Measurements from ENCODE around the gene PATZ1.
A peak's percentile ranks its signal among the peaks of the same experiment; 100 is the strongest.

PATZ1 gene

GRCh38 chr22:31344578-31345330, 1.4 kb downstream of the PATZ1 start:
- H3K4me2 ChIP-seq (ENCODE audit: insufficient read depth, low read length) = peak overlapping the region; percentile 97
- H3K9me3 ChIP-seq (ENCODE audit: insufficient read depth, low read length, severe bottlenecking) = no peaks in the 10 kb centered on the region
- peak; percentile 54 for DNase-seq
- peak; percentile 5; the same call in 1 of the 3 replicates for ATAC-seq (ENCODE audit: insufficient read depth, low read depth)
- H3K4me3 ChIP-seq (ENCODE audit: low read depth in 1 of 2, low read length in 2 of 2) = peak overlapping the region; percentile 59 to 88; a peak in 3 of 4 replicates
- peak overlapping the region; percentile 59 for H3K27ac ChIP-seq (ENCODE audit: low read length)
- peaks cover 78% of the 10 kb centered on the region for H3K79me2 ChIP-seq (ENCODE audit: insufficient read depth, low read length)
- peaks cover 60% of the 10 kb centered on the region for H3K36me3 ChIP-seq (ENCODE audit: insufficient read depth, low read length)
- H4K20me1 ChIP-seq (ENCODE audit: insufficient read depth, low read length) = peaks cover 60% of the 10 kb centered on the region
- TF ChIP-seq CTCF (IDR thresholded peaks at IDR 0.05; ENCODE audit: borderline replicate concordance, extremely low read depth, low read length, poor library complexity, severe bottlenecking) (no peak), EZH2 (IDR thresholded peaks at IDR 0.05; ENCODE audit: borderline replicate concordance, low read depth, low read length, severe bottlenecking) (no peak)
- H3K9ac ChIP-seq (ENCODE audit: low read depth, low read length) = peak overlapping the region; percentile 99
- H2AFZ ChIP-seq (ENCODE audit: low read depth, low read length) = no peak overlapping the region
- H3K27me3 ChIP-seq (ENCODE audit: insufficient read depth, low read length, poor library complexity) = no peaks in the 10 kb centered on the region
- H3K4me1 ChIP-seq (ENCODE audit: insufficient read depth, low read length) = peaks cover 68% of the 10 kb centered on the region

GRCh38 chr22:31344256-31344577, 1.9 kb downstream of the PATZ1 start:
- peak overlapping the region; percentile 97 for H3K4me2 ChIP-seq (ENCODE audit: insufficient read depth, low read length)
- peak overlapping the region; percentile 59 for H3K27ac ChIP-seq (ENCODE audit: low read length)
- ATAC-seq (ENCODE audit: insufficient read depth, low read depth) (peak; percentile 3; the same call in 1 of the 3 replicates), DNase-seq (no peak)
- no peaks in the 10 kb centered on the region for H3K27me3 ChIP-seq (ENCODE audit: insufficient read depth, low read length, poor library complexity)
- H3K9me3 ChIP-seq (ENCODE audit: insufficient read depth, low read length, severe bottlenecking) = no peaks in the 10 kb centered on the region
- H3K4me3 ChIP-seq (ENCODE audit: low read depth in 1 of 2, low read length in 2 of 2) = peak overlapping the region; percentile 59 to 88; a peak in 3 of 4 replicates
- H3K79me2 ChIP-seq (ENCODE audit: insufficient read depth, low read length) = peaks cover 83% of the 10 kb centered on the region
- H3K9ac ChIP-seq (ENCODE audit: low read depth, low read length) = peak overlapping the region; percentile 99
- H3K36me3 ChIP-seq (ENCODE audit: insufficient read depth, low read length) = peaks cover 65% of the 10 kb centered on the region
- TF ChIP-seq EZH2 (IDR thresholded peaks at IDR 0.05; ENCODE audit: borderline replicate concordance, low read depth, low read length, severe bottlenecking) (no peak), CTCF (IDR thresholded peaks at IDR 0.05; ENCODE audit: borderline replicate concordance, extremely low read depth, low read length, poor library complexity, severe bottlenecking) (no peak)
- H3K4me1 ChIP-seq (ENCODE audit: insufficient read depth, low read length) = peaks cover 73% of the 10 kb centered on the region
- peaks cover 65% of the 10 kb centered on the region for H4K20me1 ChIP-seq (ENCODE audit: insufficient read depth, low read length)
- H2AFZ ChIP-seq (ENCODE audit: low read depth, low read length) = no peak overlapping the region

GRCh38 chr22:31343235-31344191, 2.6 kb downstream of the PATZ1 start:
- DNase-seq (no peak), ATAC-seq (ENCODE audit: insufficient read depth, low read depth) (no peak)
- Histone ChIP-seq H3K4me3 (ENCODE audit: low read depth in 1 of 2, low read length in 2 of 2) (peak overlapping the region; percentile 16 to 88; a peak in 3 of 4 replicates), H3K36me3 (ENCODE audit: insufficient read depth, low read length) (peaks cover 72% of the 10 kb centered on the region), H3K4me2 (ENCODE audit: insufficient read depth, low read length) (peak overlapping the region; percentile 97), H4K20me1 (ENCODE audit: insufficient read depth, low read length) (peaks cover 72% of the 10 kb centered on the region), H3K4me1 (ENCODE audit: insufficient read depth, low read length) (peaks cover 72% of the 10 kb centered on the region), H3K9ac (ENCODE audit: low read depth, low read length) (peak overlapping the region; percentile 99), H3K27me3 (ENCODE audit: insufficient read depth, low read length, poor library complexity) (no peaks in the 10 kb centered on the region), H3K27ac (ENCODE audit: low read length) (peak overlapping the region; percentile 67), H3K79me2 (ENCODE audit: insufficient read depth, low read length) (peaks cover 89% of the 10 kb centered on the region), H2AFZ (ENCODE audit: low read depth, low read length) (no peak overlapping the region), H3K9me3 (ENCODE audit: insufficient read depth, low read length, severe bottlenecking) (no peaks in the 10 kb centered on the region)
- TF ChIP-seq CTCF (IDR thresholded peaks at IDR 0.05; ENCODE audit: borderline replicate concordance, extremely low read depth, low read length, poor library complexity, severe bottlenecking) (no peak), EZH2 (IDR thresholded peaks at IDR 0.05; ENCODE audit: borderline replicate concordance, low read depth, low read length, severe bottlenecking) (no peak)

Data from DND-41 (cell line).